ENCODE measurements around the gene DCC. TPM values are rescaled to one million over a fixed set of nuclear protein-coding genes. Genes with fewer than 3 reads are reported as not detected.

The DCC gene
- total and polyA plus RNA-seq, 9 donors, result under 0.01 to 0.77 (median 0.30) TPM; not detected in 3

DNA sequence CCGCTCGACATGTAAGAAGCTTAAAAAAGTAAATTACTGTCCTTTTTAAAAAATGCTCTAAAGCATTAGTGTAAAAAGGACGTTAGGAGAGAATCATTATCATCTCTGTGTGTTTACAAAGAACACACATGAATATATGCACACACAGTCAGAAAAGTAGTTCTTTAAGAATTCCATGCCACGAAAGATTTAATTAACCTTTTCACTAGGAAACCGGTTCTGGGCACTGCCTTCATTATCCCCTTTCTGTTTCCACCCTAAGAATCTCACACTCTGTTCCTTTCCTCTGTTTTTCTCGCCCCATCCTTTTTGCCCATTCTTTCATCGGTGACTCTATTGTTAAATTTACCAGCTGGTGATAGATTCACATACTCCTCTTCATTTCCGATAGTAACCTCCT lies 338.6 kb downstream of the DCC start:
- no peak overlapping the region for H3K27ac ChIP-seq
- DNase-seq, result no peak
- H3K4me1 ChIP-seq (ENCODE audit: insufficient read depth), result no peaks in the 10 kb centered on the region
- H3K36me3 ChIP-seq, result no peaks in the 10 kb centered on the region
- intact Hi-C loops (cut with DNase I), result no loop called here
- no peaks in the 10 kb centered on the region for H3K9me3 ChIP-seq
- TF ChIP-seq POLR2A (IDR thresholded peaks at IDR 0.05) (no peak), EP300 (IDR thresholded peaks at IDR 0.05) (no peak)
- TF ChIP-seq, protein P1, sequence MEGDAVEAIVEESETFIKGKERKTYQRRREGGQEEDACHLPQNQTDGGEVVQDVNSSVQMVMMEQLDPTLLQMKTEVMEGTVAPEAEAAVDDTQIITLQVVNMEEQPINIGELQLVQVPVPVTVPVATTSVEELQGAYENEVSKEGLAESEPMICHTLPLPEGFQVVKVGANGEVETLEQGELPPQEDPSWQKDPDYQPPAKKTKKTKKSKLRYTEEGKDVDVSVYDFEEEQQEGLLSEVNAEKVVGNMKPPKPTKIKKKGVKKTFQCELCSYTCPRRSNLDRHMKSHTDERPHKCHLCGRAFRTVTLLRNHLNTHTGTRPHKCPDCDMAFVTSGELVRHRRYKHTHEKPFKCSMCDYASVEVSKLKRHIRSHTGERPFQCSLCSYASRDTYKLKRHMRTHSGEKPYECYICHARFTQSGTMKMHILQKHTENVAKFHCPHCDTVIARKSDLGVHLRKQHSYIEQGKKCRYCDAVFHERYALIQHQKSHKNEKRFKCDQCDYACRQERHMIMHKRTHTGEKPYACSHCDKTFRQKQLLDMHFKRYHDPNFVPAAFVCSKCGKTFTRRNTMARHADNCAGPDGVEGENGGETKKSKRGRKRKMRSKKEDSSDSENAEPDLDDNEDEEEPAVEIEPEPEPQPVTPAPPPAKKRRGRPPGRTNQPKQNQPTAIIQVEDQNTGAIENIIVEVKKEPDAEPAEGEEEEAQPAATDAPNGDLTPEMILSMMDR (IDR thresholded peaks at IDR 0.05), result no peak
- H3K27me3 ChIP-seq, result no peaks in the 10 kb centered on the region
- 31 to 47% (median 39%) methylated on average over 8 of the region's 8 CpGs for WGBS, 3 donors
- no peak overlapping the region for H3K4me3 ChIP-seq

DNA sequence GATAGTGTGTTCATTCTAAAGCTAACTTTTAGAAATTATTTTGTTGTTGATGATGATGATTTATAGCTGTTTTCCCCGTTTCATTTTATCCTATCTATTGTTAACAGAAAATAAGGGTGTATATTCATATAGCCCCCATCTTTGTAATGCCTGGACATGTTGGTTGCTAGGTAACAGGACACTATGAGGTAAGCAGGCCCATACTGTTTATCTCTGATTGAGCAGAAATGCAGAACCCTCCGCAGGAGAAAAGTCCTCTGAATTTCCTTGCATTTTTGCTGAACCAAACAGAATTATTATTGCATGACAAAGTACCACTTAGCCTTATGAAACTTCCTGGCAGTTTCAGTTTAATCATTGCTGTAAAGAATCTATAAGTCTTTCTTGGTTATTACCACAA lies 339.4 kb downstream of the DCC start:
- H3K4me3 ChIP-seq, result no peak overlapping the region
- H3K36me3 ChIP-seq, result no peaks in the 10 kb centered on the region
- H3K27ac ChIP-seq, result no peak overlapping the region
- intact Hi-C loops (cut with DNase I), result no loop called here
- H3K9me3 ChIP-seq, result no peaks in the 10 kb centered on the region
- 30 to 50% (median 47%) methylated on average over 2 of the region's 2 CpGs for WGBS, 3 donors
- DNase-seq, result no peak
- H3K4me1 ChIP-seq (ENCODE audit: insufficient read depth), result no peaks in the 10 kb centered on the region
- no peak for TF ChIP-seq EP300 (IDR thresholded peaks at IDR 0.05)
- TF ChIP-seq POLR2A (IDR thresholded peaks at IDR 0.05), result no peak
- TF ChIP-seq, protein P1 (IDR thresholded peaks at IDR 0.05), result no peak
- no peaks in the 10 kb centered on the region for H3K27me3 ChIP-seq

DNA sequence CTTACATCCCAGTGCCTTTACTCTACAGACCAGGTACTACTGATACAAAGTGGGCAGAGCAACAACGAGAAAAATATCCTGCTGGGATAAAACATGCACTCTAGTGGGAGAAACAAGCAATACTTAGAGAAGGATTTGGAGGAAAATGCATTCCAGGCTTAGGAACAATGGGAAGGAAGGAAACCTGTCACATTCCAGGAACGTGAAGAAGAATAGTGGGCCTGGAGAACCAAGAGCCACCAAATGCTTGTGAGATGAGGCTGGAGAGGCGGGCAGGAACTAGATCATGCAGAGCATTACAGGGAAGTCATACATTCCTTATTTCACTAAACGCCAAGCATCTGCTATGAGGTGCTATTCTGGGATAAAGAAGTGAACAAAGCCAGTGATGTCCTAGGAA lies 342.3 kb downstream of the DCC start:
- Histone ChIP-seq H3K4me3 (no peak overlapping the region), H3K9me3 (no peaks in the 10 kb centered on the region), H3K4me1 (ENCODE audit: insufficient read depth) (no peaks in the 10 kb centered on the region), H3K27me3 (no peaks in the 10 kb centered on the region), H3K36me3 (no peaks in the 10 kb centered on the region), H3K27ac (no peak overlapping the region)
- 55 to 74% (median 66%) methylated on average over 4 of the region's 4 CpGs for WGBS, 3 donors
- intact Hi-C loops (cut with DNase I), result no loop called here
- no peak for DNase-seq
- TF ChIP-seq EP300 (IDR thresholded peaks at IDR 0.05), result no peak
- TF ChIP-seq, protein P1 (IDR thresholded peaks at IDR 0.05), result no peak
- no peak for TF ChIP-seq POLR2A (IDR thresholded peaks at IDR 0.05)

DNA sequence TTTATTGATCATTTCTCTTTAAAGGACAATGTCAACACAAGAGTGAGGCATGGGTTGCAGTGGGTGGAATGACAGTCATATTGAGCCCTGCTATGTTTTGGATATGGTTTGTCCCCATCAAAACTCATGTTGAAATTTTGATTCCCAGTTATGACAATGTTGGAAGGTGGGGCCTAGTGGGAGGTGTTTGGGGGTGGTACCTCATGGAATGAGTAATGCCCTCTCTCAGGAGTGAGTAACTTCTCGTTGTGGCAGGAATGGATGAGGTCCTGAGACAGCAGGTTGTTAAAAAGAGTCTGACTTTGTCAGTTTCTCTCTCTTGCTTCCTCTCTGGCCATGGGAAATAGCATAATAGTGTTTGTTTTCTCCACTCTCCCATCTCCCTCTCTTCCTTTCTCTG lies 345.3 kb downstream of the DCC start:
- WGBS, 3 donors, result 16 to 72% (median 71%) methylated on average over 1 of the region's 1 CpG

More for the DNA sequence above, 345.3 kb downstream of the DCC start:
- TF ChIP-seq POLR2A (IDR thresholded peaks at IDR 0.05) (no peak), EP300 (IDR thresholded peaks at IDR 0.05) (no peak)
- TF ChIP-seq, protein P1 (IDR thresholded peaks at IDR 0.05), result no peak
- DNase-seq, result no peak
- no peaks in the 10 kb centered on the region for H3K27me3 ChIP-seq
- no peak overlapping the region for H3K4me3 ChIP-seq
- intact Hi-C loops (cut with DNase I), result loop anchor here in 1 of 4 donors (5.0 kb wide), 1 partner anchor 62 kb away; no protein-coding TSS in a partner anchor
- no peaks in the 10 kb centered on the region for H3K4me1 ChIP-seq (ENCODE audit: insufficient read depth)
- H3K9me3 ChIP-seq, result no peaks in the 10 kb centered on the region
- H3K36me3 ChIP-seq, result no peaks in the 10 kb centered on the region
- H3K27ac ChIP-seq, result no peak overlapping the region
